ENCODE data around the gene SNIP1.
A peak's percentile ranks its signal among the peaks of the same experiment; 100 is the strongest.
"Not testable (repeated sequence)": the region's sequence is repeated elsewhere in the genome, so short reads cannot be mapped to it uniquely, and the experiment has no call there.

Gene SNIP1

DNA sequence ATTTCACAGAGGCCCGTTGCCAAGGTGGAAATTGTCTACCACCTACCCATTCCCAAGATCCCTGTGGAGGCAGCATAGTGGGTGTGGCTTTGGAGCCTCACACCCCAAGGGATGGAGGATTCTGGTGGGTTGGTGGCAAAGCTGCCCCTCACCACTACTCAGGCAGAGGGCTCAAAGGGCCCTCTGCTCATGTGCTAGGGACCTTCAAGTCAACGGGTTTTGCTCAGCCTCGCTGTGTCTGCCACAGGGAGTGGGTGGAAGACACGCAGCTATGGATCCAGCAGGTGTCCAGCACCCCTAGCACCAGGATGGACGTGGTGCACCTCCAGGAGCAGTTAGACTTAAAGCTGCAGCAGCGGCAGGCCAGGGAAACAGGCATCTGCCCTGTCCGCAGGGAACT, 5.0 kb upstream of the SNIP1 start:
- no peak for DNase-seq (ENCODE audit: low read depth in 2 of 2)

GRCh38 chr1:37558411-37558810, 4.3 kb upstream of the SNIP1 start:
- DNase-seq (ENCODE audit: low read depth in 2 of 2) = no peak

- no peak for DNase-seq (ENCODE audit: low read depth in 2 of 2)
These were observed 3.3 kb upstream of the SNIP1 start for GRCh38 chr1:37557402-37557801.

DNA sequence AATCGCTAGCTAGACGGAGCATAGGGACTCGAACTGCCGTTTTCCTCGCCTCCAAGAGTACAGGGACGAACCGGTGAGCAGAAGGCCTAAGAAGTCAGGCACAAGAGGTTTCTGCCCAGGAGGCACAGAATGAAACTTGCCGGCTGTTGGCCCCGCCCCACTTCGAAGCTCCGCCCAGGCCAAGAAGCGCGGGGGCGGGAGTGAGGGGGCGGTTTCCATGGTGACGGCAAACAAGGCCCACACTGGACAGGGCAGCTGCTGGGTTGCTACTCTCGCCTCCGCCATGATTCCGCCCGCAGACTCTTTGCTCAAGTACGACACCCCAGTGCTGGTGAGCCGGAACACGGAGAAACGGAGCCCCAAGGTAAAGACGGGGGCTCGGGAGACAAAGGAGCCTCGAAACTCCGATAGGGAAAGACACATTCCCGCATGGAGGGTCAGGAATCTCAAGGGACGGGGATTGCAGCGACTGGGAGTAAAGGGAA, 2.7 kb upstream of the SNIP1 start, which contains the start of gene DNALI1:
DNALI1 (plus strand) TSS at position 229 of the 485 bp plus-strand sequence; CDS start at position 284, 55 bp downstream.
- DNase-seq (ENCODE audit: low read depth in 2 of 2) = peak; percentile 56 to 65

DNA sequence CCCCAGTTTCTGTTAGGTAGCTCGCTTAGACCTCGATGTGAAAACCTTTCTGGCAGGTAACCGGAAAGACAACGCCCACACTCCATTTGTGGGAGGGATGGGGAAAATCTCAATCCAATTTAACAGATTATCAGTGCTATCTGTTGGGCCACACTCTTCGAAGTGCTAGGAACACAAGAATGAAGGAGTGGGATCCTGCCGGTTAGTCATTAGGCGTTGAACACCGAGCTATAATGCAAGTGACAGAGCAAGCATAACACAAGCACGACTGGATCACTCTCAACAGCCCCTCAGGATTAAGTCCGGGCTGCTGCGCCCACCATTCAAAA, 531 bp downstream of the SNIP1 start:
- DNase-seq (ENCODE audit: low read depth in 2 of 2) = no peak

DNA sequence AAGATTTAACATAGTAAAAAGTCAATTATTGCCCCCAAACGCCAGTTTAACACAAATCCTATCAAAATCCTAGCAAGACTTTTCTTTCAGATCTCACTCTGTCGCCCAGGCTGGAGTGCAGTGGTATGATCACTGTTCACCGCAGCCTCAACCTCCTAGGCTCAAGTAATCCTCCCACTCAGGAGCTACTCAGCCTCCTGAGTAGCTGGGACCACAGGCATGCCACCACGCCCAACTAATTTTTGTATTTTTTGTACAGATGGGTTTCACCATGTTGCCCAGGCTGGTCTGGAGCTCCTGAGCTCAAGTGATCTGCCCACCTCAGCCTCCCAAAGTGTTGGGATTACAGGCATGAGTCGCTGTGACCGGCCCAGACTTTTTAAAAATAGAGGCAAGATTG, 4.8 kb downstream of the SNIP1 start:
- no peak for DNase-seq (ENCODE audit: low read depth in 2 of 2)

- DNase-seq (ENCODE audit: low read depth in 2 of 2) = no peak
These were observed 9.1 kb downstream of the SNIP1 start for GRCh38 chr1:37545019-37545418.

GRCh38 chr1:37544530-37544929, 9.6 kb downstream of the SNIP1 start:
- DNase-seq (ENCODE audit: low read depth in 2 of 2) = no peak

GRCh38 chr1:37540036-37540785, 13.9 kb downstream of the SNIP1 start:
- no peak for DNase-seq (ENCODE audit: low read depth in 2 of 2)

GRCh38 chr1:37539154-37539553, 14.9 kb downstream of the SNIP1 start:
- DNase-seq (ENCODE audit: low read depth in 2 of 2) = not testable (repeated sequence)

DNA sequence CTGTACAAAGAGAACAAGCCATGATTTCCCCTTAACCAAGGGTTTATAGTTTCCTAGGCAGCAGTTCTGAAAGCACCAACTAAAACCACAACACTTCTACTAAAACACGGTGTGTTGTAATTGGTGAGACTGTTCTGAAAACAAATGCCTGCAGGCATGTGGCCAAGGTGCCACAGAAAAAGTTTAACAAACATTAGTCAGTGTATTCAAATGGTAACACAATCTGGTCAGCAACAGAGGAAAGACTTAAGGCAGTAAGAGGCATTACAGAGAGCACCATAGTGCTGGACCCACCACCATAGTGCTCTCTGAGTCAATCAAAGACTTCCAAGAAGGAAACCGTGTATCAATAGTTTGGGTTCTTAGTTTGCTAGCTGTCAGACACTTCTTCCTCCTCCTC, 16.7 kb downstream of the SNIP1 start:
- DNase-seq (ENCODE audit: low read depth in 2 of 2) = no peak

DNA sequence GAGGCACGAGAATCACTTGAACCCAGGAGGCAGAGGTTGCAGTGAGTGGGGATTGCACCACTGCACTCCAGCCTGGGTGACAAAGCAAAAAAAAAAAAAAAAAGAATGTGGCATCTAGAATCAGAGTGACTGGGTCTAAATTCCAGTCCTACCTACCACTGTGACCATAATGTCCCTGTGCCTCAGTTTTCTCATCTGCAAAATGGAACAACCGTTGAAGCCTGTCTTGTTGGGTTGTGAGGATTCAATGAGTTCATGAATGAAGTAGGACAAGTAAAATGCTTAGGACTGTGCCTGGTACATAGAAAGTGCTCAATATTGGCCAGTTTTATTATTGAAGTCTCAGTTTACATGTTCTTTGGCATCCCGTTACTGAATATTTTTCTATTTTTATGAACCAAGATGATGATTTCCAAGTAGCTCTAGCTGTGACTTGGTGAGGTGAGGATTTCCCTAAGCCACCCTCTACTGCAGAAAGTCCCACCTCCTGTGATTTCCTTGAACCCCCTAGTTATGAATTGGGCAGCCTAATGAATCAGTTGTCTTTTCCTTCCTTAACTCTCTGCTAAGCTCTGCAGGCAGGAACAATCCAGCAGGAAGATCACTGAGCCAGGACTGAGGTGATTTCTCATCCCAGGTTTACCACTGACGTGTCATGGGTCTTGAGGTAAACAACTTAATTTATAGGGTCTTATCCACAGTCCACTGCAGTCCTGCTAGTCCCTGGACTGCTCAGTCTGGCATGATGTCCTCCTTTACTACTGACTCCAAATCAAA, 20.6 kb downstream of the SNIP1 start:
- DNase-seq (ENCODE audit: low read depth in 2 of 2) = no peak

DNA sequence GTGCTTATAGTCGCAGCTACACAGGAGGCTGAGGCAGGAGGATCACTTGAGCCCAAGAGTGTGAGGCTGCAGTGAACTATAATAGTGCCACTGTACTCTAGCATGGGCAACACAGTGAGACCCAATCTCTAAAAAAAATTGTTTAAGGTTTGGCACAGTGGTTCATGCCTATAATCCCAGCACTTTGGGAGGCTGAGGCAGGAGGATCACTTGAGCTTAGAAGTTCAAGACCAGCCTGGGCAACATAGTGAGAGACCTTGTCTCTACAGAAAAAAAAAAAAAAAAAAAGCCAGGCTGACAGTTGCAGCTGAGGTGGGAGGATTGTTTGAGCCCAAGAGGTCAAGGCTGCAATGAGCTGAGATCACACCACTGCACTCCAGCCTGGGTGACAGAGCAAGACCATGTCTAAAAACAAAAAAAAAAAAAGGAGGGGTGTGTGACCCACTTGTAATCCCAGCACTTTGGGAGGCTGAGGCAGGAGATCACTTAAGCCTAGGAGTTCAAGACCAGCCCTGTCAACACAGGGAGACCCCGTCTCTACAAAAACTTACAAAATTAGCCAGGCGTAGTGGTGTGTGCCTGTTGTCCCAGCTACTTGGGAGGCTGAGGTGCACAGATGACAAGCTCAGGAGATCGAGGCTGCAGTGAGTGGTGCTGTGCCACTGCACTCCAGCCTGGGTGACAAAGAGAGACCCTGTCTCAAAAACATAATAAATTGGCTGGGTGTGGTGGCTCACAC, 21.5 kb downstream of the SNIP1 start:
- DNase-seq (ENCODE audit: low read depth in 2 of 2) = not testable (repeated sequence)

DNA sequence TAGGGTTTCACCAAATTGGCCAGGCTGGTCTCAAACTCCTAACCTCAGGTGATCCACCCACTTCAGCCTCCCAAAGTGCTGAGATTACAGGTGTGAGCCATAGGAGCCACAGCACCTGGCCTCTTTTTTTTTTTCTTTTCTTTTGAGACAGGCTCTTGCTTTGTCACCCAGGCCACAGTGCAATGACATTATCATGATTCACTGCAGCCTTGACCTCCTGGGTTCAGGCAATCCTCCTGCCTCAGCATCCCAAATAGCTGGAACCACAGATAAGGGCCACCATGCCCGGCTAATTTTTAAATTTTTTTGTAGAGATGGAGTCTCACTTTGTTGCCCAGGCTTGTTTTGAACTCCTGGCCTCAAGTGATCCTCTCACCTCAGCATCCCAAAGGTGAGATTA, 24.2 kb downstream of the SNIP1 start:
- DNase-seq (ENCODE audit: low read depth in 2 of 2) = not testable (repeated sequence)

DNA sequence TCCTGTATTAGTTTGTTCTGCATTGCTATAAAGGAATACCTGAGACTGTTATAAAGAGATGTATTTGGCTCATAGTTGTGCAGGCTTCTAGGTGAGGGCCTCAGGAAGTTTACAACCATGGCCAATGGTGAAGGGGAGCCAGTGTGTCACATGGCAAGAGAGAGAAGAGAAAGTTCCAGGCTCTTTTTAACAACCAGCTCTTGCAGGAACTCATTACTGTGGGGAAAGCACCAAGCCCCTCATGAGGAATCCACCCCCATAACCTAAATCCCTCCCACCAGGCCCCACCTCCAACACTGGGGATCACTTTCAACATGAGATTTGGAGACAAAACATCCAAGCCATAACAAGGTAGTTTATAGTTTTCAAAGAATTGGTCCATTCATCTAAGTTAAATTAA, 34.5 kb downstream of the SNIP1 start:
- DNase-seq (ENCODE audit: low read depth in 2 of 2) = no peak

GRCh38 chr1:37518929-37519328, 35.2 kb downstream of the SNIP1 start:
- DNase-seq (ENCODE audit: low read depth in 2 of 2) = not testable (repeated sequence)

DNA sequence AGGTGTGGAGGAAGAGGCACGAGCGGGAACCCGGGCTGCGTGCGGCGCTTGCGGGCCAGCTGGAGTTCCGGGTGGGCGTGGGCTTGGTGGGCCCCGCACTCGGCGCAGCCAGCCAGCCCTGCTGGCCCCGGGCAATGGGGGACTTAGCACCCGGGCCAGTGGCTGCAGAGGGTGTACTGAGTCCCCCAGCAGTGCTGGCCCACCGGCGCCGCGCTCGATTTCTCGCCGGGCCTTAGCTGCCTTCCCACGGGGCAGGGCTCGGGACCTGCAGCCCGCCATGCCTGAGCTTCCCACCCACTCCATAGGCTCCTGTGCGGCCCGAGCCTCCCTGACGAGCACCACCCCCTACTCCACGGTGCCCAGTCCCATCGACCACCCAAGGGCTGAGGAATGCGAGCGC, 35.9 kb downstream of the SNIP1 start:
- not testable (repeated sequence) for DNase-seq (ENCODE audit: low read depth in 2 of 2)

GRCh38 chr1:37517569-37517968, 36.5 kb downstream of the SNIP1 start:
- DNase-seq (ENCODE audit: low read depth in 2 of 2) = no peak

DNA sequence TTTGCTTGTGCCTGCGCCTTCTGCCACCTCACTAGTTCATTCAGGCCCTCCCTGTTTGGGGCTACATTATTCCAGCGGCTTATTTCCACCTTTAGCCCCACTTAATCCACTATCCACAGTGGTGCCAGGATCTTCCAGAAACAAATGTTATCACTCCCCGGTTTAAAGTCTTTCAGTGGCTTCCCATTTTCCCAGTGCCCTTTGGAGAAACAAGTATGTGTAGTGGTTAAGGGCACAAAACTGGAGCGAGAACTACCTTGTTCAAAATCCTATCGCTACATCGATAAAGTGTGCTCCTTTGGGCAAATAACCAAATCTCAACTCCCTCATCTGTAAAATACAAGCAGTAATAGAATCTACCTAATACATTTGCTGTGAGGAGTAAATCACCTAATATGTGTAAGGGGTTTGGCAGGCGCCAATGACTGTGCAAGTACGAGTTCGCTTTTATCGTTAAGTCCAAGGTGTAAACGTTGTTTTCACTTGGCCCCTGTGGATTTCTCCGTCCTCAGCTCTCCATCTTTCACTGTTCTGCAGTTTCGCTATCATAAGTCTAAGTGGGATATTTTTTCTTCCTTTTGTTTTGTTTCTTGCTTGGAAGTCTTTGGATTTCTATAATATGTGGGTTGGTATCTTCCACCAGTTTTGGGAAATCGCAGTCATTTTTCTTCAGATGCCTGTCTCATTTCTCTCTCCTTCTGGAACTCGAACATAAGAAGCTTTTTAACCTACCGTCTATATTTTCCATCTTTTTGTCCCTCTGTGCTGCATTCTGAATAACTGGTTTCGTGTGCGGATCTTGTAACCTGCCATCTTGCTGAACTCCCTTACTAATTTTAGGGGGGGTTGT, 38.7 kb downstream of the SNIP1 start:
- DNase-seq (ENCODE audit: low read depth in 2 of 2) = no peak

- DNase-seq (ENCODE audit: low read depth in 2 of 2) = peak; percentile 48 to 60
These were observed 39.5 kb downstream of the SNIP1 start, which contains the start of gene MEAF6 for GRCh38 chr1:37514350-37515184. MEAF6 (minus strand) TSS chr1:37514766; CDS start chr1:37514746, 20 bp downstream.
